Activated T-helper 2 cell treated with anti-CD3 and anti-CD28 coated beads, Interferon-gamma antibody, Interleukin-2, Interleukin-4, amounts not matched to agents 10 μg/mL and 5 μg/mL and 100 μg/mL, durations not matched to agents 14 hours and 24 hours and 36 hours (primary cell): Measurements from ENCODE around the gene CLDND1. TPM values are rescaled to one million over a fixed set of nuclear protein-coding genes. Genes with fewer than 3 reads are reported as not detected.
A peak's percentile ranks its signal among the peaks of the same experiment; 100 is the strongest.

Experiments
- DNase-seq: peaks from one replicate; pipeline ENCODE4 v3.0.0; 2021; ENCODE audit warnings: low spot score
- H3K27ac Mint-ChIP-seq: one replicate; pipeline ENCODE4 v1.8.0; 2021; ENCODE audit warnings: mixed read lengths
- H3K27me3 Mint-ChIP-seq: one replicate; pipeline ENCODE4 v1.8.0; 2021; ENCODE audit warnings: low read depth, mixed read lengths
- H3K36me3 Mint-ChIP-seq: one replicate; pipeline ENCODE4 v1.8.0; 2021; ENCODE audit warnings: low read depth, mixed read lengths
- H3K4me1 Mint-ChIP-seq: one replicate; pipeline ENCODE4 v1.8.0; 2021; ENCODE audit warnings: low read depth, mixed read lengths
- H3K4me3 Mint-ChIP-seq: one replicate; pipeline ENCODE4 v1.8.0; 2021; ENCODE audit warnings: low read depth, mild to moderate bottlenecking, moderate library complexity, mixed read lengths
- H3K9me3 Mint-ChIP-seq: one replicate; pipeline ENCODE4 v1.8.0; 2021; ENCODE audit warnings: mixed read lengths
- intact Hi-C: fragments of 100-400 bp; cut with micrococcal nuclease; formaldehyde crosslinking; loops from one replicate; pipeline ENCODE4 v1.15.1; 2023
- total RNA-seq: library from RNA; stranded (reverse); gene quantifications from 2 replicates; pipeline ENCODE4 v1.2.3, GENCODE V29; 2022

The CLDND1 gene
- total RNA-seq, 1 donor from 2014 or later: 338 TPM

- peaks cover 10% of the 10 kb centered on the region for H3K36me3 Mint-ChIP-seq
- peaks cover 6% of the 10 kb centered on the region for H3K9me3 Mint-ChIP-seq
- H3K4me1 Mint-ChIP-seq: peaks cover 70% of the 10 kb centered on the region
- peak overlapping the region; percentile 77 for H3K4me3 Mint-ChIP-seq
- intact Hi-C loops: loop anchor here (5.0 to 10.0 kb wide), 3 partner anchors 575 to 1847 kb away; partner anchors contain the start of genes CRYBG3, LNP1 and TOMM70
- H3K27me3 Mint-ChIP-seq: no peaks in the 10 kb centered on the region
- H3K27ac Mint-ChIP-seq: peak overlapping the region; percentile 93
- peak; percentile 48 for DNase-seq
These were observed 34.8 kb upstream of the CLDND1 start for GRCh38 chr3:98557324-98558010.

GRCh38 chr3:98556164-98557130 is 33.7 kb upstream of the CLDND1 start:
- Mint-ChIP-seq H3K36me3 (peaks cover 18% of the 10 kb centered on the region), H3K9me3 (peaks cover 6% of the 10 kb centered on the region), H3K4me3 (peak overlapping the region; percentile 77), H3K27me3 (no peaks in the 10 kb centered on the region), H3K27ac (peak overlapping the region; percentile 93), H3K4me1 (peaks cover 75% of the 10 kb centered on the region)
- peak; percentile 84 for DNase-seq
- intact Hi-C loops: loop anchor here (1.0 to 10.0 kb wide), 8 partner anchors 9 to 1848 kb away; partner anchors contain the start of genes CPOX, CRYBG3, LNP1 and TOMM70

- intact Hi-C loops: loop anchor here (5.0 to 10.0 kb wide), 3 partner anchors 573 to 1850 kb away; partner anchors contain the start of genes CRYBG3, LNP1 and TOMM70
- no peak for DNase-seq
- no peaks in the 10 kb centered on the region for H3K27me3 Mint-ChIP-seq
- H3K36me3 Mint-ChIP-seq: peaks cover 32% of the 10 kb centered on the region
- peak overlapping the region; percentile 77 for H3K4me3 Mint-ChIP-seq
- H3K27ac Mint-ChIP-seq: peak overlapping the region; percentile 93
- peaks cover 82% of the 10 kb centered on the region for H3K4me1 Mint-ChIP-seq
- peaks cover 11% of the 10 kb centered on the region for H3K9me3 Mint-ChIP-seq
These were observed 32.3 kb upstream of the CLDND1 start for GRCh38 chr3:98555025-98555379.

- intact Hi-C loops: loop anchor here (10.0 kb wide), 1 partner anchor 1850 kb away; the partner anchor contains the start of genes LNP1 and TOMM70
- no peak for DNase-seq
- H3K27ac Mint-ChIP-seq: peak overlapping the region; percentile 93
- H3K36me3 Mint-ChIP-seq: peaks cover 36% of the 10 kb centered on the region
- H3K4me1 Mint-ChIP-seq: peaks cover 86% of the 10 kb centered on the region
- H3K9me3 Mint-ChIP-seq: peaks cover 8% of the 10 kb centered on the region
- H3K4me3 Mint-ChIP-seq: peak overlapping the region; percentile 77
- no peaks in the 10 kb centered on the region for H3K27me3 Mint-ChIP-seq
These were observed 31.9 kb upstream of the CLDND1 start for GRCh38 chr3:98554580-98554979.

- Mint-ChIP-seq H3K9me3 (peaks cover 5% of the 10 kb centered on the region), H3K36me3 (peaks cover 44% of the 10 kb centered on the region), H3K4me3 (peak overlapping the region; percentile 77), H3K27me3 (no peaks in the 10 kb centered on the region), H3K4me1 (peaks cover 86% of the 10 kb centered on the region), H3K27ac (peak overlapping the region; percentile 93)
- no peak for DNase-seq
- intact Hi-C loops: loop anchor here (10.0 kb wide), 1 partner anchor 1851 kb away; the partner anchor contains the start of genes LNP1 and TOMM70
These were observed 31.1 kb upstream of the CLDND1 start for GRCh38 chr3:98553753-98554152.

- peaks cover 51% of the 10 kb centered on the region for H3K36me3 Mint-ChIP-seq
These were observed 30.4 kb upstream of the CLDND1 start for GRCh38 chr3:98553021-98553563.

GRCh38 chr3:98552232-98553020 is 29.7 kb upstream of the CLDND1 start:
- peak overlapping the region; percentile 93 for H3K27ac Mint-ChIP-seq
- intact Hi-C loops: loop anchor here (10.0 kb wide), 1 partner anchor 1852 kb away; the partner anchor contains the start of genes LNP1 and TOMM70
- no peak for DNase-seq
- no peaks in the 10 kb centered on the region for H3K27me3 Mint-ChIP-seq
- H3K36me3 Mint-ChIP-seq: peaks cover 52% of the 10 kb centered on the region
- peaks cover 83% of the 10 kb centered on the region for H3K4me1 Mint-ChIP-seq
- H3K9me3 Mint-ChIP-seq: peaks cover 5% of the 10 kb centered on the region
- peak overlapping the region; percentile 77 for H3K4me3 Mint-ChIP-seq

More at GRCh38 chr3:98553021-98553563, 30.4 kb upstream of the CLDND1 start:
- Mint-ChIP-seq H3K4me1 (peaks cover 86% of the 10 kb centered on the region), H3K9me3 (peaks cover 5% of the 10 kb centered on the region), H3K27ac (peak overlapping the region; percentile 93), H3K4me3 (peak overlapping the region; percentile 77), H3K27me3 (no peaks in the 10 kb centered on the region)
- intact Hi-C loops: loop anchor here (10.0 kb wide), 1 partner anchor 1852 kb away; the partner anchor contains the start of genes LNP1 and TOMM70
- no peak for DNase-seq

- no peak for DNase-seq
- H3K27ac Mint-ChIP-seq: peak overlapping the region; percentile 93
- H3K27me3 Mint-ChIP-seq: no peaks in the 10 kb centered on the region
- peaks cover 5% of the 10 kb centered on the region for H3K9me3 Mint-ChIP-seq
- intact Hi-C loops: loop anchor here (10.0 kb wide), 1 partner anchor 1853 kb away; the partner anchor contains the start of genes LNP1 and TOMM70
- H3K4me1 Mint-ChIP-seq: peaks cover 79% of the 10 kb centered on the region
- H3K36me3 Mint-ChIP-seq: peaks cover 52% of the 10 kb centered on the region
- H3K4me3 Mint-ChIP-seq: peak overlapping the region; percentile 77
These were observed 29.1 kb upstream of the CLDND1 start for GRCh38 chr3:98551754-98552153.

- Mint-ChIP-seq H3K4me1 (peaks cover 76% of the 10 kb centered on the region), H3K36me3 (peaks cover 52% of the 10 kb centered on the region), H3K4me3 (no peak overlapping the region), H3K9me3 (peaks cover 5% of the 10 kb centered on the region), H3K27me3 (no peaks in the 10 kb centered on the region), H3K27ac (peak overlapping the region; percentile 75)
- DNase-seq: no peak
- intact Hi-C loops: loop anchor here (10.0 kb wide), 1 partner anchor 1854 kb away; the partner anchor contains the start of genes LNP1 and TOMM70
These were observed 28.5 kb upstream of the CLDND1 start for GRCh38 chr3:98551236-98551635.

- no peaks in the 10 kb centered on the region for H3K27me3 Mint-ChIP-seq
- H3K9me3 Mint-ChIP-seq: peaks cover 5% of the 10 kb centered on the region
- intact Hi-C loops: loop anchor here (10.0 kb wide), 1 partner anchor 1854 kb away; the partner anchor contains the start of genes LNP1 and TOMM70
- peaks cover 76% of the 10 kb centered on the region for H3K4me1 Mint-ChIP-seq
- no peak overlapping the region for H3K4me3 Mint-ChIP-seq
- DNase-seq: no peak
- H3K27ac Mint-ChIP-seq: peak overlapping the region; percentile 75
- H3K36me3 Mint-ChIP-seq: peaks cover 55% of the 10 kb centered on the region
These were observed 28.1 kb upstream of the CLDND1 start for GRCh38 chr3:98550833-98551232.

- no peaks in the 10 kb centered on the region for H3K27me3 Mint-ChIP-seq
- intact Hi-C loops: no loop called here
- H3K4me3 Mint-ChIP-seq: no peak overlapping the region
- no peak for DNase-seq
- peak overlapping the region; percentile 24 for H3K27ac Mint-ChIP-seq
- H3K9me3 Mint-ChIP-seq: peaks cover 5% of the 10 kb centered on the region
- peaks cover 73% of the 10 kb centered on the region for H3K4me1 Mint-ChIP-seq
- peaks cover 53% of the 10 kb centered on the region for H3K36me3 Mint-ChIP-seq
These were observed 25.8 kb upstream of the CLDND1 start for GRCh38 chr3:98548544-98548943.
